ENCODE results near the gene CIT.

CIT gene

GRCh38 chr12:119691202-119691810 is 185.8 kb downstream of the CIT start:
- DNase-seq, result no peak

GRCh38 chr12:119689935-119690500 is 187.1 kb downstream of the CIT start:
- DNase-seq, result no peak

DNA sequence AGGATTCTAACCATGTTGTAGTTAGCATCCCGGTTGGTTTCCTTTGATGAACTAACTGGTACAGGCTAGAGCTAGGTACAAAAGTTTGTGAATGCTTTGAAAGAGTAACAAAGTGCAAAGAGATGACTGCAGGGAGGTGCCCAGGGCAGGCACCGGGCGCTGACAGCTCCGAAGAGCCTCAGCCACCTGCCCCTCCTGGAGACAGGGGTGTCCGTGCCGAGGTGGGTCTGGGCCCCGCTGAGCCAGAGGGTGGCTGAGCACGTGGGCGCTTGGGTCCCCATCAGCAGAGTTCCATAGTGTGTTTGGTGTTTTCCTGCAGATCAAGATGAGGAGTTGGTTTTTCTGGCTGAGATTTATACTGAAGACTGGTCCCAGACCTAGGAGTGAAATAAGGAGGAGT is 189.2 kb downstream of the CIT start:
- no peak for DNase-seq

- no peak for DNase-seq
These were observed 189.7 kb downstream of the CIT start for GRCh38 chr12:119687406-119687805.

GRCh38 chr12:119686776-119687175 is 190.3 kb downstream of the CIT start:
- no peak for DNase-seq

DNA sequence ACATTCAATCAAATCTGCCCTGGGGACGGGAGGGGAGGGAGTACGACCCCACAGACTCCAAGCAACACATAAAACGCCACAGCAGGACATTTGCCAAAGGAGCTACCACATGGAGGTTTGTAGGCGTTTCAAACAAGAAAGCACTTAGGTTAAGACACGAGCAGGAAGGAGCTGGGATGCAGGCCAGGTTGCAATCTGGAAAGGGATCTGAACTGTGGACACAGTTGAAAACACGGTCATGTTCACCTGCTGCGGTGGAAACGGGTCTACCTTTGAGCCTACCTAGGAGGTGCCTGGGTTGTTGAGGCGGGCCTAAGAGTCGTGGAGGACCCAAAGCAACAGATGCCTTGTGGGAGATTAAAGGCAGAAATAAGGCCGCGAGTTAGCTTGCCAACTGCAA is 190.8 kb downstream of the CIT start:
- DNase-seq, result no peak

DNA sequence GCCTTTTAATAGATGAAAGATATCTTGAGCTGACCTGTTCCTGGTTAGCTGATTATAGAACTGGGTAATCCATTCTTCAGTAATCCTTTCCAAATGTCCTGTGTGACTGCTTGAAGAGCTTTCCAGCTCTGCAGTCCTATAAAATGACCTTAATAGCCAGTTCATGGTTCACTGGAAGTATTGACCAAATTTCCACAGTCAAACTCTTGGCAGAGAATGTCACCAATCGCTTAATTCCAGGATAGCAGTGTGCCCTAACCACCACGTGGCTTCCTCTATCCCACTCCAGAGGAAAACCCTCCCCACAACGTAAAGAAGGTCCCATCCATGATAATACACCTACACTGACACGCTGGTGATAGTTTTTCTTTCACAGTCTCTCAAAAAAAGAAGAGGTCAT is 191.7 kb downstream of the CIT start:
- no peak for DNase-seq

DNA sequence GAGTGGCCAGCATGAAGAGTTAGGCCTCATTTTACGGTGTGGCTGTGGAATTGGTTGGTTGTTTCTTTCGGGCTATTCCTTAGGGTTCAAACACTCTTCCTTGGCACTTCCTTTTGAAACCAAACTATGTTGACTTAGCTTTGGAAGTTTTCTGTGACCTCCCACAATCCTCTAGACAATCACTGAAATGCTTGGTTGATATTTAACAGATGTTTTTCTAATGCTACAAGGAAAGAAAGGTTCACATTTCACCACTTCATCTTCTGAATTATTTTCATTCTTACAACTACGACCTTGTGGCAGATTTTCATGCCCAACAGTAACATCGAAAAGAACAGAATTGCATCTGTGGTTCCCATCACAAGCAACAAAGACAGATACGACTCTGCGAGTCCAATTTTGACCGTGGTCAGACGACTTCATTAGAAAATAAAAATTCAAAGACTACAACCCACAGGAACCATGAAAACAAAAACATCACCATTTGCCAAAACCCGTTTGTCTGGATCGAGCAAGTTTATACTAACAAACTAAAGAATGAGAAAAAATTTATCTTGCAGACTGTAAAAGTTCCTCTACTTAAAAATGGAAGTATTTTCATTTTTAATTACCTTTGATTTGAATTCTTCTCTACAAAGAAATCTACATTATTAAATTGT is 192.3 kb downstream of the CIT start:
- no peak for DNase-seq

DNA sequence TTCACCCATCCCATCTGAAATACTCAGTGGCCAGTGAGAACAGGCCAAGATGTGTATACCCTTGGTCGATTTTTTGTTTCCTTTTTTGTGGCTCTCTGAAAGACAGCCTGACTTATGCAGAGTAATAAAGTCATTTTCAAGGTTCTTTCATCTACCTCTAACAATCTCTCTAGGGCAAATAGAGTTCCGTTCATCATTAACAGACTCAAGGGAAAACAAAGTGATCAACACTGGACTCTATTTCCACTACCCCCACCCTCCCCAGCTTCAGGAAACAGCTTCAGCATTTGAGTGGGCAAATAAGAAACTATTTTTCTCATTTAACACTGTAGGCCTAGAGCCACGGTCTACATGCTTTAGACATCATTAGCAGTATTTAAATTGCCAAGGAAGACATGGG is 193.3 kb downstream of the CIT start:
- DNase-seq, result no peak

- no peak for DNase-seq
These were observed 193.7 kb downstream of the CIT start for GRCh38 chr12:119683413-119683812.

- no peak for DNase-seq
These were observed 194.4 kb downstream of the CIT start for GRCh38 chr12:119682639-119683252.

DNA sequence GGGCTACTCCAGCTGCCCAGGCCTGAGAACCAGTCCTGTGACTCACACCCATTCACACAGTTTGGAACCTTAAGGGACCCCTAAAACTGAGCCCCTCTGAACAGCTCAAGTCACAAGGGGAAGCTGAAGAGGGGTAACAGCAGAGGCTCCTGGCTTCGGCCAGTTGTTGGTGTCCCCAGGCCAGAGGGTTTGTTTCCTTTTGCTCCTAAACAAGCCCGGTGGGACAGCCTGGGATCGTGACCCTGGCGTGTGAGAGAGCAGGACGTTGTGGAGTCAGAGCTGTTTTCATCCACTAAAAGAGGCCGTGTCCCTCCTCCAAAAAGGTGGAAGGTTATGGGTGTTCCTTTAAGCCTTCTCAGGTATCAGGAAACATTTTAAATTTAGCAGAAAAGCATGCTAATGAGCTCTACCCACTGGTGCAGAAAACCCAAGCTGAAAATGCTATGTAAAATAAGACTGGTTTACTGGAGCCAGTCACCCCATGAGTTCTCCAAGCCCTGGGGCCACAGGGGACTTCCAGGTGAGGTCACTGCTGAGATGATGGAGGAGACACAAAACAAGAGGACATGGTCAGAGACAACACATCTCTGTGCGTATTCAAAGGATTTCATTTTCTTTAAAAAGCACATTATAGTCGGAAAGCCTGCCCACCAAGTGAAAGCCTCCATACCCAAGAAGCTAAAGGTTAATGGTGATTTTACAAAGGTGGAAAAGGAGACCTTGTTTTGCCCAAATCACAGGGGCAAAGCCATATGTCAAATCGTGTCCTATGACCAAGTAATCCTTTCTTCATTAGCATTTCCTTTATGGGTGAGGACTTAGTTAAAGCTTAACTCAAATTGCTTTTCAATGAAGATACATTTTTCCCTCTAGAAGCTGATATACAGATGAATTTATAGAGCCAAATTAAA is 195.1 kb downstream of the CIT start:
- DNase-seq, result no peak

GRCh38 chr12:119681111-119681510 is 196.0 kb downstream of the CIT start:
- DNase-seq, result no peak

DNA sequence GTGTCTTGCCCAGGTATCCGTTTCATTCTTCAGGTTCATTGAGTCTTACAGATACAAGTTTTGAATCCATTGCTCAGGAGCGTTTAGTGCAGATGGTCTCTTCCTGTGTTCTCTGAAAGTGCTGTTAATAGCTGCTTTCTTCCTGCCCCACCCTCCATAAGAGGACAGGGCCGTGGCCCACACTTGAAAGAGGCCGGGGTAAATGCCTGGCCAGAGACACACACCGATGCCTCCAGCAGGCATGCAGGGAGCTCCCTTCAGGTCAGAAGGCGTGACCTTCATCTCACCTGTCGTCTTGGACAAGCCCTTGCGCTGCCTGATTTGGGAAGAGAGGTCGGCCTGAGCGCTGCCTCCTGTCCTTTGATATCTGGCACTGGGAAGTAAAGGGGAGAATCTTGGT is 197.6 kb downstream of the CIT start:
- DNase-seq, result no peak

DNA sequence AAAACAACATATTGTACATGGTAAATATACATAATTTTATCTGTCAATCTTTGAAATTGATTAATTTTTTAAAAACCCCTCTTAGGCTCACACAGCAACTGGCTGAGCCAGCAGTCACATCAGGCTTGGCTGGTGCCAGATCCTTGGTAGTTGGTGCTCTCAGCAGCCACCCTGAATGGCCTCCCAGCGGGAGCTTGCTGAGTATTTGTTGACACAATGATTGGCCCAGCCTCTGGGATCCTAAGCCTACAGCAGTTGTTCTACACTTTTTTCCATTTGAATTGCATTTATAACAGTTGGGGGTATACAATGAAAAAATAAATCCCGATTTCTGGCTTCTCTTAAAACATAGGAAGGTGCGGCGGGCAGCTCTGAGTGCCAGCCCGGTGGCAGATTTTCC is 198.0 kb downstream of the CIT start:
- no peak for DNase-seq

DNA sequence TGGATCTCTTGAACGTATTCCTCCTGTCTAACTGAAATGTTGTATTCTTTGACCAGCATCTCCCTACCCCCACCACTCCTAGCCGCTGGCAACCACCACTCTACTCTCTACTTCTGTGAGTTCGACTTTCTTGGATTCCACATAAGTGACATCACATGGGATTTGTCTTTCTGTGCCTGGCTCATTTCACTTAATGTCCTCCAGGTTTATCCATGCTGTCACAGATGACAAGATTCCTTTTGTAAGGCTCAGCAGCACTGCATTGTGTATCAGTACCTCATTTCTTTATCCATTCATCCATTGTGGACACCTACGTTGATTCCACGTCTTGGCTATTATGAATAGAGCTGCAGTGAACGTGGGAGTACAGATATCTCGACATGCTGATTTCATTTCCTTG is 198.7 kb downstream of the CIT start:
- no peak for DNase-seq

DNA sequence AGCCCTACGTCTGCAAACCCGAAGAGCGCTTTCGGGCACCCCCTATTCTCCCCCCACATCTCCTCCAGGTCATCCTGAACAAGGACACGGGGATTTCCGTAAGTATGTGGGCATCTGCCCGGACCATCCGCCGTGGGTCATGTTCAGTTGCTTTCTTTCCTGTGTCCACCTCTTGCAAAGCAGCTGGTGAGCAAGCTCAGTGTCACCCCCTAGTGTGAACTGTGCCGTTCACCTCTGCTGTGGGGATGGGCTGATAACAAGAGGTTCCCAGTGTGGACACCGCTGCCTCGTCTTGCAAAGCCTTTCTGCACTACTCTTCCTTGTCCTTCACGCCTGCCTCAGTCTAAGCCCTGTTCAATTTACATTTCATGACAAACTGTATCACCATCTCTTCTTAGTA is 200.5 kb downstream of the CIT start:
- no peak for DNase-seq

GRCh38 chr12:119676022-119676421 is 201.1 kb downstream of the CIT start:
- DNase-seq, result no peak

DNA sequence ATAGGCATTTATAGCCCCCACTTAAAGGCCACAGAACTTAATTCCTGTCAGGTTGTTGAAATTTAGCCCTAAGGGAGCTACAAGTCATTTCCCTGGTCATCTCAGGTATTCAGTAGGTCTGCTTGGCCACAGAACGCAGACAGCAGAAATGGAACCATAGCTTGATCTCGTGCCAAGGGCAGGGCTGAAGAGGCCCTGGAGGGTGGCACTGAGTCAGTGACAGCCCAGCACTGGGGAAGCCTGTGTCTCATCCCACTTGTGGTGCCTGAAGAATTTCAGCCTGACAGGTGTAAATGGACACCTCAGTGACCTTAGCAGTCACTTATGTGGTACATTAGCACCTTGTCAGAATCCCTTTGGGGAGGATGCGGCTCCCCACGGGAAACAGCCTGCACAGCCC is 202.6 kb downstream of the CIT start:
- no peak for DNase-seq

- DNase-seq, result no peak
These were observed 203.5 kb downstream of the CIT start for GRCh38 chr12:119673634-119674033.

GRCh38 chr12:119672194-119672593 is 204.9 kb downstream of the CIT start:
- DNase-seq, result no peak

DNA sequence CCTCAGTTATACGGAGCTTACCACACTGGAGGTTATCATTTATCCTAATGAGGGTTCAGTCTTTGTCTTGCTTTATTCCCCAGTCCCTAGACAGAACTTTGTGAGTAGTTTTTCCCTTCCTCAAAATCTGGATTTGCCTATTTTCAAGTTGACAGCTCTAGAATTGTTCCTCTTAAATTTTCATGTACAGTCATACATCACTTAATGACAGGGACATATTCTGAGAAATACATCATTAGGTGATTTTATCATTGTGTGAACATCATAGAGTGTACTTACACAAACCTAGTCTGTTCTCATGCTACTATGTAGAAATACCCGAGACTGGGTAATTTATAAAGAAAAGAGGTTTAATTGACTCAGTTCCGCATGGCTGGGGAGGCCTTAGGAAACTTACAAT is 206.1 kb downstream of the CIT start:
- no peak for DNase-seq

GRCh38 chr12:119669744-119670472 is 207.2 kb downstream of the CIT start:
- no peak for DNase-seq

Measured in stimulated activated CD4-positive, alpha-beta T cell treated with anti-CD3 and anti-CD28 coated beads, Interleukin-15, amount 100 ng/mL, for 24 hours (primary cell).